NCI-H460 (cell line): ENCODE measurements around the gene MIDN. TPM values are rescaled to one million over a fixed set of nuclear protein-coding genes. Genes with fewer than 3 reads are reported as not detected.
A peak's percentile ranks its signal among the peaks of the same experiment; 100 is the strongest.
"Not testable (repeated sequence)": the region's sequence is repeated elsewhere in the genome, so short reads cannot be mapped to it uniquely, and the experiment has no call there.

Experiments
- DNase-seq: peaks from one replicate; pipeline ENCODE4 v3.0.0-alpha.2; 2016; ENCODE audit warnings: low read depth; ENCODE audit errors: extremely low read depth
- polyA plus RNA-seq: library from polyadenylated mRNA; depleted of rRNA; stranded (reverse); fragments of >200 nt; gene quantifications from 2 replicates; pipeline ENCODE4 v1.2.3, GENCODE V29; 2014; cell fraction: nucleus; rRNA removed
- total RNA-seq: library from RNA; depleted of rRNA; stranded (reverse); fragments of >200 nt; shearing (Covaris generic); gene quantifications from 2 replicates; pipeline ENCODE4 v1.2.3, GENCODE V29; 2014; rRNA removed

MIDN gene
- 16.5 and 21.4 TPM in 2 replicates for total RNA-seq
- 43.6 and 72.7 TPM in 2 replicates for polyA plus RNA-seq

DNA sequence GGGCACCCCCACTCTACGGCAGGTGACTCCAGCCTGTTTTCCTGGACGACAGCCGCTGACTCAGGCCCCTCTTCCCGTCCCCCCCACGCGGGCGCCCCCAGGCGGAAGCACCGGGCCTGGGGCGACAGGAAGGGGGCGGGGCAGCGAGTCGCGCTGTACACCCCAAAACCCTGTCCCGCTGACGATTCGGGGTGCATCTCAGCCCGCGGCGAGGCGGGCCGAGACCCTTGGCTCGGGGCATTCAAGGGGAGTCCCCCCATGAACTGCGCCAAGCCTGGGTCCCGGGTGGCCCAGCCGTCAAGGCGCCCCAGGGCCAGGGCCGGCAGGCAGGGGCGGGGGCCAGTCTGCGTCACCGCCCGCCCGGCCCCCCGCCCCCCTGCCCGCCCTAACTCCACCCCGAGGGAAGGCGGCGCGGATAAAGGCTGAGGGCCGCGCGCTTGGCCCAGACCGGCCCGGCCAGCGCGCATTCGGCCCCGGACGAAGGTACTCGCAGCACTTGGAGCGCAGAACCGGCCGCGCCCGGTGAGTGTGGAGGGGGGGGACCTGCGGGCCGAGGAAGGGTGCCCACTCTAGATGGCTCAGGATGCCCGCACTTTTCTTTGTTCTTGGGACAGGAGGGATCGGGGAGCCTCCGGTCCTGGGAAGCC lies at the start of gene MIDN:
MIDN (plus strand) TSS at position 445 of the 647 bp plus-strand sequence. CDS start 1,714 bp downstream, outside the sequence.
- peak; percentile 75 for DNase-seq

DNA sequence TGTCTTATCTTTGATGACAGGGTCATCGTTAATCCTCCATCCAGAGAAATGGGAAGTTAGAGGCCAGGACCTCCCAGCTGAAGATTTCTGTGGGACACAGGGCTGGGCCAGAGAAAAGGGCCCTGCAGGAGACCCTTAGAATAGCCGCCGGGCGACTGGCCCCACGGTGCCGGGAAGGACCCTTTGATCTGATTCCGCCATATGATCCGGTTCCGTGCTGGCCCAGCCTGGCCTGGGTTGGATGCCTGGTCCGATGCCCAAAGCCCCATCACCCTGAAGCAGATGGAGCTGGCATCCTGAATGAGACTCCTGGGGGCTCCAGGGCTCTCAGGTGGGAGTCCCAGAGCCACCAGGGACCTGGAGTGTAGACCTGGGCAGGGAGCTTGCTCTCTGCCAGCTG lies 48.9 kb upstream of the MIDN start:
- DNase-seq = no peak

DNA sequence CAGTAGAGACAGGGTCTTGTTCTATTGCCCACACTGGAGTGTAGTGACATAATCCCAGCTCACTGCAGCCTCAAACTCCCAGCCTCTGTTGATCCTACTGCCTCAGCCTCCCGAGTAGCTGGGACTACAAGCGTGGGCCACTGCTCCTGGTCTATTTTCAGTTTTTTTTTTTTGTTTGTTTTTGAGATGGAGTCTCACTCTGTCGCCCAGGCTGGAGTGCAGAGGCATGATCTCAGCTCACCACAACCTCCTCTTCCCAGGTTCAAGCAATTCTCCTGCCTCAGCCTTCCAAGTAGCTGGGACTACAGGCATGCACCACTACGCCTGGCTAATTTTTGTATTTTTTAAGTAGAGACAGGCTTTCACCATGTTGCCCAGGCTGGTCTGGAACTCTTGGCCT lies 47.8 kb upstream of the MIDN start:
- not testable (repeated sequence) for DNase-seq

DNA sequence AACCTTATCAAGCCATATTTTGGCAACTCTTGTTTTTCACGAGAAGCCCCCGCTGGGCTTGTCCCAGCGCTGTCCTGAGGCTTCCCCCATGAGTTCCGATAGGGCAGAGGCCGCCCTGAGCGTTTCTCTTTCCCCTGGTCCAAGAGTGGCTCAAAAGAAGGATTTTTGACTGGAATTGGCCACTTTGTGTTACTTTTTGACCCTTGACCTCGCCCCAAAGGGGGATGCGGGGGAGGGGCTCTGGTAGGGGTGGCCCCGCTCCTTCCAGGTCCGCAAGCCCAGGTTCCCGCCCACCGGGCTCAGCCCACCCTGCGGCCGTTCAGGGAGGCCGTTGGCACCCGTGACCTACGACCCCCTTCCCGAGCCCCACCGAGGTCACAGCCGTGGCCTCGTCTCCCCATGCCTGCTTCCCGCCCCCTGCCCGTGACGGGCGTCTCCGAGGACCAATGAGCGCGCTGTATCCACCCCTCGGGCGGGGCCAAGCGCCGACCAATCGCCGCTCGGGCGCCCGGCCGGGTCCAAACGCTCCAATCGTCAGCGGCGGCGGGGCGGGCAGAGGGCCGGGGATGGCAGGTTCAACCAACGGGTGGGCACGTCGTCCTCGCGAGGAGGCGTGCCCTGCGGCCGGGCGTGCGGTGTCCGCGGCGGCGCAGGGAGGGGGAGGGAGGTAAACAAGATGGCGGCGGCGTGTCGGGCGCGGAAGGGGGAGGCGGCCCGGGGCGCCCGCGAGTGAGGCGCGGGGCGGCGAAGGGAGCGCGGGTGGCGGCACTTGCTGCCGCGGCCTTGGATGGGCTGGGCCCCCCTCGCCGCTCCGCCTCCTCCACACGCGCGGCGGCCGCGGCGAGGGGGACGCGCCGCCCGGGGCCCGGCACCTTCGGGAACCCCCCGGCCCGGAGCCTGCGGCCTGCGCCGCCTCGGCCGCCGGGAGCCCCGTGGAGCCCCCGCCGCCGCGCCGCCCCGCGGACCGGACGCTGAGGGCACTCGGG lies 43.0 kb upstream of the MIDN start, which contains the start of gene STK11:
STK11 (plus strand) TSS at position 665 of the 986 bp plus-strand sequence. CDS start 1,136 bp downstream, outside the sequence.
- DNase-seq = peak; percentile 94

DNA sequence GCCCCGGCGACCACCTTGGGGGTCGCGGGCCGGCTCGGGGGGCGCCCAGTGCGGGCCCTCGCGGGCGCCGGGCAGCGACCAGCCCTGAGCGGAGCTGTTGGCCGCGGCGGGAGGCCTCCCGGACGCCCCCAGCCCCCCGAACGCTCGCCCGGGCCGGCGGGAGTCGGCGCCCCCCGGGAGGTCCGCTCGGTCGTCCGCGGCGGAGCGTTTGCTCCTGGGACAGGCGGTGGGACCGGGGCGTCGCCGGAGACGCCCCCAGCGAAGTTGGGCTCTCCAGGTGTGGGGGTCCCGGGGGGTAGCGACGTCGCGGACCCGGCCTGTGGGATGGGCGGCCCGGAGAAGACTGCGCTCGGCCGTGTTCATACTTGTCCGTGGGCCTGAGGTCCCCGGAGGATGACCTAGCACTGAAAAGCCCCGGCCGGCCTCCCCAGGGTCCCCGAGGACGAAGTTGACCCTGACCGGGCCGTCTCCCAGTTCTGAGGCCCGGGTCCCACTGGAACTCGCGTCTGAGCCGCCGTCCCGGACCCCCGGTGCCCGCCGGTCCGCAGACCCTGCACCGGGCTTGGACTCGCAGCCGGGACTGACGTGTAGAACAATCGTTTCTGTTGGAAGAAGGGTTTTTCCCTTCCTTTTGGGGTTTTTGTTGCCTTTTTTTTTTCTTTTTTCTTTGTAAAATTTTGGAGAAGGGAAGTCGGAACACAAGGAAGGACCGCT lies 42.1 kb upstream of the MIDN start:
- no peak for DNase-seq

DNA sequence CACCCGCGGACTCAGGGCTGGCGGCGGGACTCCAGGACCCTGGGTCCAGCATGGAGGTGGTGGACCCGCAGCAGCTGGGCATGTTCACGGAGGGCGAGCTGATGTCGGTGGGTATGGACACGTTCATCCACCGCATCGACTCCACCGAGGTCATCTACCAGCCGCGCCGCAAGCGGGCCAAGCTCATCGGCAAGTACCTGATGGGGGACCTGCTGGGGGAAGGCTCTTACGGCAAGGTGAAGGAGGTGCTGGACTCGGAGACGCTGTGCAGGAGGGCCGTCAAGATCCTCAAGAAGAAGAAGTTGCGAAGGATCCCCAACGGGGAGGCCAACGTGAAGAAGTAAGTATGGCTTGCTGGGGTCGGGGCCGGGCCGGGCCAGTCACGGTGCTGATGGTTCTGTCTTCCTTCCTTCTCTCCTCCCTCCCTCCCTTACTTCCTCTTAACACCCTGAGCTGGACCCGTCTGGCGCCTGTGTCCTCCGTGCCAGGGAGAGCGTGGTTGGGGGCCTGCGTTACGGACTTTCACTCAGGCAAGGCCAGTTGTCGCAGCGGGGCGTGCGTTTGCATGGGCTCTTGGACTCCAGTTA lies 41.4 kb upstream of the MIDN start:
- no peak for DNase-seq

DNA sequence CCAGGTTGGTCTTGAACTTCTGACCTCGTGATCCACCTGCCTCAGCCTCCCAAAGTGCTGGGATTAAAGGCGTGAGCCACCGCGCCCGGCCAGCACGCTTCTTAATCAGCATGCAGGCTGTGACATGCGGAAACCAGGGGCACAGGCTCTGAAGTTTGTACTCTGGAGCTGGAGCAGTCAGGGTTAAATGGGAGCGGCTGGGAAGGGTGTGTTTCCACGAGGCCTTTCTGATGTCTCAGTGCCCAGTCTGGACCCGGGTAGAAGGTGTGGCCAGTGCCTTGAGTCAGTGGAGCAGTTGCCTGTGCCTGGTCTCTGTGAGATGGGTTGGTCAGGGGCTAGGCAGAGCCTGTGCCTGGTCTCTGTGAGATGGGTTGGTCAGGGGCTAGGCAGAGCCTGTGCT lies 39.6 kb upstream of the MIDN start:
- DNase-seq = not testable (repeated sequence)

DNA sequence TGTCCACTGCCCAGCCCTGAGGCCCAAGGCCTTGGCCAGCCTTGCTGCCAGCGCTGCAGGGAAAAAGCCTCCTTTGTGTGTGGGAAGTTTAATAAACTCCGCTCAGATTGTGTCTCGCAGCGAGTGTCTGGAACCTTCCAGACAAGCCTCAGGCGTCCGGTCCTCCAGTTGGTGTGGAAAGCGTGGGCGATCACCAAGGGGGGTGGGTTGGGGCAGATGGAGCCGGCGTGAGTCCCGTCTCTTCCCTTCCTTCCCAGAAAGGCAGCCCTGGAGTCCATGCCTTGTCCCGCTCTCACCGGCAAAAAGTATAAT lies 38.2 kb upstream of the MIDN start:
- DNase-seq = no peak

DNA sequence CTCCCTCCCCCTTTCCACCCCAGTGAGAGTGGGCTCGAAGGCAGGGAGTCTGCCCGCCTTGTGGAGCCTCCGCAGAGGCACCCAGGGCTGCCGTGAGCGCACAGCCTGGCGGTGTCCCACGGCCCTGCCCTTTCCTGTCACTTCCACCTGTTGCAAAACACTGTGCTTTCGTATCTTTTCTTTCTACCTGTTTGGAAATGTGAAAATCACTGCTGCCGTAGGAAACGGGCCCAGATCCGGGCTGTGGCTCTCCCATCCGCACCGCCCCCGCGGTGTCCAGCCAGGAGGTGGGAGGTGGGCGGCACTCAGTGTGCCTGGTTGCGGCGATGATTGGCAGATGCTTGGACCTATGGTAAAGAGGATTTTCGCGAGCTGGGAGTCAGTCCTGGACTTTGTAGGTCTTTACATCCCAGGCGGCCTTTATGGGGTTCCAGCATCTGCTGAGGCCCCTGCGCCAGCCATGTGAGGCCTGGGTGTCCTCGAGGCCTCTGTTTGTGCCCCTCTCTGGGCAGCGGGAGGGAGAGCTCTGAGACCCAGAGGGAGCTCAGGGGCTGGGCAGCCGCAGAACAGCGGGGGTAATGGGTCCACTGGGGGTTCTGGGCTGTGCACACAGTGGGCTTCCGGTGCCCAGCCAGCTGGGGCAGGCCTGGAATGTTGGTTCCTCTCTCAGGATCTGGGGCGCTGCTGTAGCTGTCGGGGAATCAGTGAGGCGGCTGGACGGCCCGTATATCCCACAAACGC lies 36.7 kb upstream of the MIDN start:
- DNase-seq = no peak

DNA sequence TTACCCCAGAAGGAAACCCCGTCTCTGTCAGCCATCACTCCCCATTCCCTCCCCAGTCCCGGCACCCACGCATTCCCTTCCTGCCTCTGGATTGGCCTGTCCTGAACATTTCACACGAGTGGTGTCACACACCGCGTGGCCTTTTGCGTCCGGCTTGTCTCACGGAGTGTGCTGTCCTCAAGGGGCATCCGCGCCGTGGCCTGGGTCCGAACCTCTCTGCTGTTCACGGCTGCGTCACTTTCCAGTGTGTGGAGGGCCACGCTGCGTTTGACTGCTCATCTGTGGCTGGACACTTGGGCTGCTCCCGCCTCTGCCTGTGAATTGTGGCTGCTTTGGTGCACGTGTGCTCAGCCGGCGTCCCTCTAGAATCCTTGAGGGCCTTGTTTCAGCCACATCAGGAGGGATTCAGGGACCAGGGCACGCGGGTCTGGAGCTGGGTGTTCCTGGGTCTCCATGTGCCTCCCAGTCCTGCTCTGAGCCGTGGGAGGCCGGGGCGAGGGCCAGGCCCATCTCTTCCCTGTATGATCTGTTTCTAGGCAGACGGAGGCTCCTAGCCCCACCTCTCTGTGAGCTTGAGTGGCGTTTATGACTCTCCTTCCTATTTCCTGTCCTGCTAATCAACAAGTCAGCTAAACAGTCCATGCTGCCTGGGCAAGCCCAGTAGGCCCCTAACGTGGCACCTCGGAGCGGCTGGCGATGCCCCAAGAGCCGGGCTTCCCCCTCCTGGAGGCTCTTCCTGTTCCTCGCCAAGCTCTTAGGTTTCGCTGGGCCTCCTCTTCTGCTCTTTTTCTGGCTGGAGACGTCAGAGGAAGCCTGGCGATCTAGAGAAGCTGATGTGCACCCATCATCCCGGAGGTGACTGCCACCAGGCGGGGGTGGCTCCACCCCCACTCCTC lies 34.7 kb upstream of the MIDN start:
- DNase-seq = no peak

DNA sequence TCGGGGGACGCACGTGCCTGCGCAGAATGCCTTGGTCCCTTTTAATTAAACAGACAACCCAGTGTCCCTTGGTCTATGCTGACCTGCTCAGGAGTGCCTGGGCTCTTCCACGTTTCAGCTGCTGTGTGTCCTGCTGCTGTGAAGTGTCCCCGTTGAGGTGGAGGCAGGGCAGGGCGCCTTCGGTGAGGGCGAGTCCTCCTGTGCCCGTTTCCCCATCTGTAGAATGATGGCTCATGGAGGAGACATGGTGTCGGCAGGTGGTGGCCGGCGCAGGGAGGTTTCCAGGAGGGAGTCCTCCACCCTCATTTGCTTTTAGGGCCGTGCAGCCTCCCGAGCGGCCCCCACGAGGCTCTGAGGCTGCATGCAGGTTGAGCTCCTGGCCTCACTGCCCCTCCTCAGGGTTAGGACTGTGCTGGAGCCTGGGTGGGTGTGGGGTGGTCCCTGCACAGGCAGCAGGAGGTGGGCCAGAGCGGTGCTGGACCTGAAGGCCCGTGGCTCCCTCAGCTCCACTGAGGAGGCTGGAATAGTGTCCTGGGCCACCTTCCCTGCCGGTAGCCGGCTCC lies 34.0 kb upstream of the MIDN start:
- DNase-seq = no peak

DNA sequence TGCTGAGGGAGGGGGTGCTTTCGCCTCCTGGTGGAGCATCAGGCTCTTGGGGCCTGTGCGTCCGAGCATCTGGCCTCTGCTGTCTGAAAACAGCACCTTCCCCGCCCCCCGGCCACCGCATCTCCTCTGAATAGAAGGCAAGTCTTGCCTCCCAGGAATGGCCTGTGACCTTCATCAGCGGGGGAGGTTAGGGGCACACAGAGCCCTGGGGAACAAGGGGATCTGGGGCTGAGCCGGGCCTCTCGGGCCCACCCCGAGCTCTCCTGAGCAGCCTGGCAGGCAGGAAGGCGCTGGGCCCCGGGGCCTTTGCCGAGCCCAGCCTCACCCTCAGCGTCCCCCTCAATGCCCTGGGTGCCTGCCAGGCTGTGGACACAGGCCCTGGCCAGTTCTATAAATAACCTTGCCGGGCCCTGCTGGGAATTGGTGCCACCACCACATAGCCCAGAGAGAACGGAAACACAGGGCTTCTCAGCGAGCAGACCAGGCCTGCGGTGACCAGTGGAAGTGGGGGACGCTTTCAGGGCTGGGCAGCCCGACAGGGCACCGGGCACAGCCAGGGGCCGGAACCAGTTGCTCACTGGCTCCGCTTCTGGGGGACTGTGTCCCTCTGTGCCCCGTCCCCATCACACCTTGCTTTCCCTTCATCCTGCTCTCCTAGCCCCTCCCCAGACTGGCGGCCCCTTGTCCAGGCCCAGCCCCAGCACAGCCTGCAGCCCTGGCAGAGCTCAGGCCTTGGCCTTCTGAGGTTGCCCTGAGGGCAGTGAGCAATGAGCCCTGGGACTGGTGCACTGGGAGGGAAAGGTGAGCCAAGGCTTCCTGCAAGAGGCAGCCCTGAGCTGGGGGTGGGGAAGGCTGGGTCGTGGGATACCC lies 33.3 kb upstream of the MIDN start:
- DNase-seq = no peak

DNA sequence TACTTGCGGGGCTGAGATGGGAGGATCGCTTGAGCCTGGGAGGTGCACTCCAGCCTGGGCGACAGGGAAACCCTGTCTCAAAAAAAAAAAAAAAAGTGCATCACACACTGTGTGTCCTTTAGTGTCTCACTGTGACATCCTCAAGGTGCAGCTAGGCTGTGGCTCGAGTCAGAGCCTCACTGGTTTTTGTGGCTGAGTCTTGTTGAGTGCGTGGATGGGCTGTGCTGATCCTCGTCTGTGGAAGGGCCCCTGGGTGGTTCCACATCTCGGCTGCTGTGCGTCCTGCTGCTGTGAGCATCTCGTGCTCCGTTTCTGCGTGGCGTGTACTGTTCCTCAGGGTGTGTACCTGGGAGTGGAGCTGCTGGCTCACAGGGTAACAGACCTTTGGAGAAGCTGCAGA lies 31.6 kb upstream of the MIDN start:
- no peak for DNase-seq

DNA sequence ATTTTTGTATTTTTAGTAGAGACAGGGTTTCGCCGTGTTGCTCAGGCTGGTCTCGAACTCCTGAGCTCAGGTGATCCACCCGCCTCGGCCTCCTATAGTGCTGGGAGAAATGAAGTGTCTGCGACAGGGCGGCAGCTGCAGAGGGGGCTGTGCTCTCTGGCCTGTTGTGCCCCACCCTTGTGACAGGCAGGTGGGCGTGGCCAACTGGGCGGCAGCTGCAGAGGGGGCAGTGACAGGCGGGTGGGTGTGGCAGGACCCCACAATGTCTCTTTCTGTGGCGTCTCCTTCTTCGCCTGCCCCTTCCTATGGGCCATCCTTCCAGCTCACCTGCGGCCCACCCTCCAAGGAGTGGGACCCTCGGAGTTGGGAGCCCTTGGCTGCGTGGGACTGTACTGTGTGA lies 31.0 kb upstream of the MIDN start:
- no peak for DNase-seq

DNA sequence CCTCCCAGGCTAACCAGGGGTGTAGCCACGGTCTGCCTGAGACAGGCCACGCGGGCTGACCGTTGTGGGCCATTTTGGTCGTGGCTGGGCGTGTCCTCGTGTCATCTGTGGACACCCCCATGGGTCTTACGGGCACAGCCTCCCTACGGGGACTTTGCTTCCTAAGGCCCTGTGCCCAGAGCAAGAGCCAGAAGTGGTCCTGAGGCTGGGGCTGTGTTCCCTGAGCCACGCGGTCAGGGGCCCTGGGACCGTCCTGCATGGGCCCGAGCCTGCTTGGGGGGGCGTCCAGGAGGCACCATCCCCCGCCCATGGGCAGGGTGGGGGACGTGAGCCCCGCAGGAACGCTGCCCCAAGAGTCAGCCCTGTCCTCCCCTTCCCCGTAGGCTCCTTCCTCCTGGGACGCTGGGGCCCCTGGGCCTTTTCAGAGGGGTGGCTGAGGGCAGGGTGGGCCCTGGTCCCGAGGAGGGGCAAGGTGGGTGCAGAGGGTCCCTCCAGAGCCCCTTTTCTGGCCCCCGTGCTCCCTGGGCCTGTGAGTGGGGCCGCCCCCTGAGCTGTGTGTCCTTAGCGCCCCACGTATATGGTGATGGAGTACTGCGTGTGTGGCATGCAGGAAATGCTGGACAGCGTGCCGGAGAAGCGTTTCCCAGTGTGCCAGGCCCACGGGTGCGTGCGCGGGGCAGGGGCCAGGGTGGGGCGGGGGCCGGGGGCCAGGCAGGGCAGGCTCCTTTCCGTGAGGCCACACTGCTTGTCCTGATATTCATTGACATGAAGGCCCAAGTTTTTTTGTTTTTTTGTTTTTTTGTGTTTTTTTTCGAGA lies 29.4 kb upstream of the MIDN start:
- no peak for DNase-seq

DNA sequence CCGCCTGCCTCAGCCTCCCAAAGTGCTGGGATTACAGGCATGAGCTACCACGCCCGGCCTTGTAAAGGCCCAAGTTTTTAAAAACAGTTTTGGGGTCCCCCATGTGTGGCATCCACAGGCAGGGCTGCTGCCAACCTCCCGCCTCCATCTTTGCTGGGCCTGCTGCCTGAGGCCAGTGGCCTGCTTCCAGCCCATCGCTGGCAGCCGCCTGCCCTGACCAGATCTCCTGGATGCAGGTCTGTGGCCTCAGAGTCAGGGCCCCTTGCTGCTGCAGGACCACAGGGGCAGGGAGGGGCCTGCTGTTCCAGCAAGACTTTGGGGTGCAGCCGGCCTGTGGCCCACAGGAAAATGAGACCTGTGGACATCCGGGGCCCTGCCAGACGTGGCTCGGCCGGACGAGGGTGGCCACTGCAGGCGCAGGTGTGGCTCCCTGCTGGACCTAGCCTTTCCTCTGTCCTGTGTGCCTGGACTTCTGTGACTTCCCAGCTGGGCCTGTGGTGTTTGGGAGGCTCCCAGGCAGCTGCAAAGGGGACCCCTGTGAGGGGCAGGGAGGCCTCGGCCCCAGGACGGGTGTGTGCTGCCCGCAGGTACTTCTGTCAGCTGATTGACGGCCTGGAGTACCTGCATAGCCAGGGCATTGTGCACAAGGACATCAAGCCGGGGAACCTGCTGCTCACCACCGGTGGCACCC lies 28.5 kb upstream of the MIDN start:
- DNase-seq = no peak
